HL-60 (cell line): ENCODE results near the gene YDJC.

ENCODE experiments used
- GABPA ChIP-seq: IDR thresholded peaks from 2 replicates; pipeline ENCODE4 v1.6.1; 2012; ENCODE audit warnings: low read depth
- POLR2AphosphoS5 ChIP-seq: IDR thresholded peaks from 2 replicates; pipeline ENCODE4 v1.6.1; 2012; ENCODE audit warnings: low read depth
- SPI1 ChIP-seq: IDR thresholded peaks from 2 replicates; pipeline ENCODE4 v1.6.1; 2012; ENCODE audit warnings: low read depth, mild to moderate bottlenecking, borderline replicate concordance
- TF ChIP-seq, protein P1 (sequence below): IDR thresholded peaks from one replicate; pipeline ENCODE4 v1.5.1; 2011; ENCODE audit warnings: low read length, control low read depth, inconsistent platforms; ENCODE audit not compliant: insufficient read depth
- TF ChIP-seq, protein P2 (sequence below): IDR thresholded peaks from 2 replicates; pipeline ENCODE4 v1.6.1; 2012; ENCODE audit warnings: low read depth; ENCODE audit not compliant: insufficient replicate concordance

DNA sequence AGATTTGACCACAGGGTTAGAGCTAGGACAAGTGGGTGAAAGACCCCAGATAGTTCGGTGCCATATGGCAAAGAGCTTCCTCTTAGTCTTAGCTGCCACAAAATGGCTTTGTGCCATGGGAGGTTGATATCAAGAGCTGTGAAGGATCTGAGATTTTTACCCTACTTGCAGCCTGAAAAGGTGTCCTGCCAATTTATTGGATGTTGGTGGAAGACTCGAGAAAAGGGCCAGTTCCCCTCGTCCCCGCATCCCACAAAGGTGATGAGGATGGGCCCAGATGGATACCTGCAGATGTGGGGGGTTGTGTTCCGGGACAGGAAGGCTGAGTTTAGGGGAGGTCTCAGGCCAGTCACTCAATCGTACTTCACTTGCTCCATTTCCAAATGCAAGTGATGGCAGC lies 27.2 kb downstream of the YDJC start:
- TF ChIP-seq, protein P1, sequence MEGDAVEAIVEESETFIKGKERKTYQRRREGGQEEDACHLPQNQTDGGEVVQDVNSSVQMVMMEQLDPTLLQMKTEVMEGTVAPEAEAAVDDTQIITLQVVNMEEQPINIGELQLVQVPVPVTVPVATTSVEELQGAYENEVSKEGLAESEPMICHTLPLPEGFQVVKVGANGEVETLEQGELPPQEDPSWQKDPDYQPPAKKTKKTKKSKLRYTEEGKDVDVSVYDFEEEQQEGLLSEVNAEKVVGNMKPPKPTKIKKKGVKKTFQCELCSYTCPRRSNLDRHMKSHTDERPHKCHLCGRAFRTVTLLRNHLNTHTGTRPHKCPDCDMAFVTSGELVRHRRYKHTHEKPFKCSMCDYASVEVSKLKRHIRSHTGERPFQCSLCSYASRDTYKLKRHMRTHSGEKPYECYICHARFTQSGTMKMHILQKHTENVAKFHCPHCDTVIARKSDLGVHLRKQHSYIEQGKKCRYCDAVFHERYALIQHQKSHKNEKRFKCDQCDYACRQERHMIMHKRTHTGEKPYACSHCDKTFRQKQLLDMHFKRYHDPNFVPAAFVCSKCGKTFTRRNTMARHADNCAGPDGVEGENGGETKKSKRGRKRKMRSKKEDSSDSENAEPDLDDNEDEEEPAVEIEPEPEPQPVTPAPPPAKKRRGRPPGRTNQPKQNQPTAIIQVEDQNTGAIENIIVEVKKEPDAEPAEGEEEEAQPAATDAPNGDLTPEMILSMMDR = no peak
- TF ChIP-seq SPI1 (no peak), POLR2AphosphoS5 (no peak), GABPA (no peak)
- TF ChIP-seq, protein P2, sequence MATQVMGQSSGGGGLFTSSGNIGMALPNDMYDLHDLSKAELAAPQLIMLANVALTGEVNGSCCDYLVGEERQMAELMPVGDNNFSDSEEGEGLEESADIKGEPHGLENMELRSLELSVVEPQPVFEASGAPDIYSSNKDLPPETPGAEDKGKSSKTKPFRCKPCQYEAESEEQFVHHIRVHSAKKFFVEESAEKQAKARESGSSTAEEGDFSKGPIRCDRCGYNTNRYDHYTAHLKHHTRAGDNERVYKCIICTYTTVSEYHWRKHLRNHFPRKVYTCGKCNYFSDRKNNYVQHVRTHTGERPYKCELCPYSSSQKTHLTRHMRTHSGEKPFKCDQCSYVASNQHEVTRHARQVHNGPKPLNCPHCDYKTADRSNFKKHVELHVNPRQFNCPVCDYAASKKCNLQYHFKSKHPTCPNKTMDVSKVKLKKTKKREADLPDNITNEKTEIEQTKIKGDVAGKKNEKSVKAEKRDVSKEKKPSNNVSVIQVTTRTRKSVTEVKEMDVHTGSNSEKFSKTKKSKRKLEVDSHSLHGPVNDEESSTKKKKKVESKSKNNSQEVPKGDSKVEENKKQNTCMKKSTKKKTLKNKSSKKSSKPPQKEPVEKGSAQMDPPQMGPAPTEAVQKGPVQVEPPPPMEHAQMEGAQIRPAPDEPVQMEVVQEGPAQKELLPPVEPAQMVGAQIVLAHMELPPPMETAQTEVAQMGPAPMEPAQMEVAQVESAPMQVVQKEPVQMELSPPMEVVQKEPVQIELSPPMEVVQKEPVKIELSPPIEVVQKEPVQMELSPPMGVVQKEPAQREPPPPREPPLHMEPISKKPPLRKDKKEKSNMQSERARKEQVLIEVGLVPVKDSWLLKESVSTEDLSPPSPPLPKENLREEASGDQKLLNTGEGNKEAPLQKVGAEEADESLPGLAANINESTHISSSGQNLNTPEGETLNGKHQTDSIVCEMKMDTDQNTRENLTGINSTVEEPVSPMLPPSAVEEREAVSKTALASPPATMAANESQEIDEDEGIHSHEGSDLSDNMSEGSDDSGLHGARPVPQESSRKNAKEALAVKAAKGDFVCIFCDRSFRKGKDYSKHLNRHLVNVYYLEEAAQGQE = no peak
